Measurements from ENCODE around the gene AGAP1. TPM values are rescaled to one million over a fixed set of nuclear protein-coding genes. Genes with fewer than 3 reads are reported as not detected.

Gene AGAP1
- total RNA-seq, 1 donor from 2014 or later: 39.4 TPM

- Mint-ChIP-seq H3K36me3 (ENCODE audit: low read depth, unreplicated experiment) (no peaks in the 10 kb centered on the region), H3K4me1 (ENCODE audit: low read depth, unreplicated experiment) (peaks cover 2% of the 10 kb centered on the region), H3K27me3 (ENCODE audit: low read depth, unreplicated experiment) (peaks cover 5% of the 10 kb centered on the region), H3K27ac (ENCODE audit: unreplicated experiment) (no peak overlapping the region), H3K9me3 (ENCODE audit: unreplicated experiment) (peaks cover 20% of the 10 kb centered on the region), H3K4me3 (ENCODE audit: unreplicated experiment) (no peak overlapping the region)
- Histone ChIP-seq H3K36me3 (ENCODE audit: insufficient read depth, low read length) (no peaks in the 10 kb centered on the region), H3K27ac (ENCODE audit: low read depth, low read length) (no peak overlapping the region), H3K4me1 (ENCODE audit: insufficient read depth, low read length) (no peaks in the 10 kb centered on the region), H3K9ac (ENCODE audit: low read length) (no peak overlapping the region), H3K9me3 (ENCODE audit: insufficient read depth, low read depth, low read length) (no peaks in the 10 kb centered on the region), H4K20me1 (ENCODE audit: insufficient read depth, low read length) (no peaks in the 10 kb centered on the region), H3K4me3 (ENCODE audit: insufficient read depth, low read depth, low read length) (no peak overlapping the region), H3K27me3 (ENCODE audit: insufficient read depth, low read length) (peaks cover 11% of the 10 kb centered on the region), H3K4me2 (ENCODE audit: low read length) (no peak overlapping the region), H2AFZ (ENCODE audit: low read depth, low read length) (no peak overlapping the region), H3K79me2 (ENCODE audit: insufficient read depth, low read length) (no peaks in the 10 kb centered on the region)
- FAIRE-seq (no peak), DNase-seq (ENCODE audit: low read depth) (no peak)
- TF ChIP-seq CTCF (IDR thresholded peaks at IDR 0.05; ENCODE audit: insufficient read depth, low read depth, low read length): no peak
- TF ChIP-seq EZH2 (IDR thresholded peaks at IDR 0.05; ENCODE audit: insufficient read depth, low read length): no peak
These were observed 8.5 kb upstream of the AGAP1 start for GRCh38 chr2:235485362-235485761.

DNA sequence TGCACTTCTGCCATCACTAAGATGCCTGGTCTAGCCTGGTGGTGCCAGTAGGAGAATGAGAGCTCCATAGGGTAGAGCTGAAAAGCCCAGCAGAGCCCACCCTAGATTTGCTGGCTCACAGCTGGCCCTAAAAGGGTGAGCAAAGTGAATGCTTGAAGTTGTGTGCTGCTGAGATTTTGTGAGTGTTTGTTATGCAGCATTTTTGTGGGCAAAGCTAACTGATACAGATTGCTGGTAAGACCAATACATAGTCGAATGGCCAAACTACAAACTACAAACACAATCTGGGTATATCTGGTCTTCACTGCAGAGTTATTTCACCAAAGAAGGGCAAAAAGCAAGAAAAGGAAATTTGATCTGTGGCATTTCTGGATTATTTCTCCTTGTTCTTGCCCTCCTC, 7.1 kb upstream of the AGAP1 start:
- H3K9me3 ChIP-seq (ENCODE audit: insufficient read depth, low read depth, low read length): no peaks in the 10 kb centered on the region
- H3K27me3 Mint-ChIP-seq (ENCODE audit: low read depth, unreplicated experiment): peaks cover 5% of the 10 kb centered on the region
- no peak for TF ChIP-seq CTCF (IDR thresholded peaks at IDR 0.05; ENCODE audit: insufficient read depth, low read depth, low read length)
- TF ChIP-seq EZH2 (IDR thresholded peaks at IDR 0.05; ENCODE audit: insufficient read depth, low read length): no peak
- H3K4me2 ChIP-seq (ENCODE audit: low read length): no peak overlapping the region
- H3K79me2 ChIP-seq (ENCODE audit: insufficient read depth, low read length): no peaks in the 10 kb centered on the region
- no peak overlapping the region for H3K4me3 Mint-ChIP-seq (ENCODE audit: unreplicated experiment)
- H3K27me3 ChIP-seq (ENCODE audit: insufficient read depth, low read length): peaks cover 11% of the 10 kb centered on the region
- no peak overlapping the region for H3K27ac Mint-ChIP-seq (ENCODE audit: unreplicated experiment)
- H2AFZ ChIP-seq (ENCODE audit: low read depth, low read length): no peak overlapping the region
- H3K4me1 ChIP-seq (ENCODE audit: insufficient read depth, low read length): no peaks in the 10 kb centered on the region
- DNase-seq (ENCODE audit: low read depth): no peak
- no peak overlapping the region for H3K9ac ChIP-seq (ENCODE audit: low read length)
- no peaks in the 10 kb centered on the region for H3K36me3 ChIP-seq (ENCODE audit: insufficient read depth, low read length)
- peaks cover 2% of the 10 kb centered on the region for H3K4me1 Mint-ChIP-seq (ENCODE audit: low read depth, unreplicated experiment)
- FAIRE-seq: no peak
- H3K9me3 Mint-ChIP-seq (ENCODE audit: unreplicated experiment): peaks cover 20% of the 10 kb centered on the region
- H3K27ac ChIP-seq (ENCODE audit: low read depth, low read length): no peak overlapping the region
- no peaks in the 10 kb centered on the region for H4K20me1 ChIP-seq (ENCODE audit: insufficient read depth, low read length)
- no peak overlapping the region for H3K4me3 ChIP-seq (ENCODE audit: insufficient read depth, low read depth, low read length)
- H3K36me3 Mint-ChIP-seq (ENCODE audit: low read depth, unreplicated experiment): no peaks in the 10 kb centered on the region

- FAIRE-seq (no peak), DNase-seq (ENCODE audit: low read depth) (no peak)
- Histone ChIP-seq H4K20me1 (ENCODE audit: insufficient read depth, low read length) (peaks cover under 1% of the 10 kb centered on the region), H3K79me2 (ENCODE audit: insufficient read depth, low read length) (peaks cover 2% of the 10 kb centered on the region), H3K4me2 (ENCODE audit: low read length) (no peak overlapping the region), H3K27me3 (ENCODE audit: insufficient read depth, low read length) (peaks cover 11% of the 10 kb centered on the region), H3K4me3 (ENCODE audit: insufficient read depth, low read depth, low read length) (no peak overlapping the region), H3K36me3 (ENCODE audit: insufficient read depth, low read length) (no peaks in the 10 kb centered on the region), H3K4me1 (ENCODE audit: insufficient read depth, low read length) (peaks cover 9% of the 10 kb centered on the region), H3K27ac (ENCODE audit: low read depth, low read length) (no peak overlapping the region), H3K9ac (ENCODE audit: low read length) (no peak overlapping the region), H2AFZ (ENCODE audit: low read depth, low read length) (no peak overlapping the region), H3K9me3 (ENCODE audit: insufficient read depth, low read depth, low read length) (no peaks in the 10 kb centered on the region)
- TF ChIP-seq CTCF (IDR thresholded peaks at IDR 0.05; ENCODE audit: insufficient read depth, low read depth, low read length): no peak
- peaks cover 2% of the 10 kb centered on the region for H3K27me3 Mint-ChIP-seq (ENCODE audit: low read depth, unreplicated experiment)
- no peaks in the 10 kb centered on the region for H3K36me3 Mint-ChIP-seq (ENCODE audit: low read depth, unreplicated experiment)
- H3K9me3 Mint-ChIP-seq (ENCODE audit: unreplicated experiment): peaks cover 20% of the 10 kb centered on the region
- no peak overlapping the region for H3K27ac Mint-ChIP-seq (ENCODE audit: unreplicated experiment)
- no peak overlapping the region for H3K4me3 Mint-ChIP-seq (ENCODE audit: unreplicated experiment)
- no peaks in the 10 kb centered on the region for H3K4me1 Mint-ChIP-seq (ENCODE audit: low read depth, unreplicated experiment)
These were observed 3.9 kb upstream of the AGAP1 start for GRCh38 chr2:235489897-235490296.
